Natural killer cell treated with Interleukin-12 subunit alpha and Interleukin-12 subunit beta and Interleukin-15 and Interleukin-18, amount 100 ng/mL, for 72 hours (primary cell): ENCODE measurements around the gene COPB1. TPM values are rescaled to one million over a fixed set of nuclear protein-coding genes. Genes with fewer than 3 reads are reported as not detected.

Source experiments
- ATAC-seq, 2 donors: fragments of 150-1000 bp; cut with Tn5 transposase in 1 of 2; sonication (Bioruptor Pico), chemical (Tn5 transposase) in 1 of 2; 2 replicates each; pipeline ENCODE4 v1.10.0; 2021
- DNase-seq: peaks from one replicate; pipeline ENCODE4 v3.0.0; 2022; ENCODE audit warnings: low spot score
- H3K27ac Mint-ChIP-seq, 2 donors: 1 replicate in 1 of 2; 2 replicates in 1 of 2; pipeline ENCODE4 v1.8.0; 2022; ENCODE audit warnings: mixed read lengths in 2 of 2, mild to moderate bottlenecking in 1 of 2, moderate library complexity in 1 of 2
- H3K27me3 Mint-ChIP-seq, 2 donors: 1 replicate in 1 of 2; 2 replicates in 1 of 2; pipeline ENCODE4 v1.8.0; 2022; ENCODE audit warnings: mixed read lengths in 2 of 2
- H3K36me3 Mint-ChIP-seq: one replicate; pipeline ENCODE4 v1.8.0; 2022; ENCODE audit warnings: mixed read lengths
- H3K4me1 Mint-ChIP-seq, 2 donors: 1 replicate in 1 of 2; 2 replicates in 1 of 2; pipeline ENCODE4 v1.8.0; 2022; ENCODE audit warnings: low read depth in 2 of 2, mixed read lengths in 2 of 2, mild to moderate bottlenecking in 1 of 2
- H3K4me3 Mint-ChIP-seq: one replicate; pipeline ENCODE4 v1.8.0; 2022; ENCODE audit warnings: mixed read lengths
- H3K9me3 Mint-ChIP-seq: 2 replicates; pipeline ENCODE4 v1.8.0; 2022; ENCODE audit warnings: mixed read lengths
- total RNA-seq, 2 donors: library from RNA; stranded (reverse); gene quantifications; one replicate each; pipeline ENCODE4 v1.2.3, GENCODE V29; 2022

Gene COPB1
- total RNA-seq, 2 donors from 2014 or later, result 88.4 to 107 TPM

DNA sequence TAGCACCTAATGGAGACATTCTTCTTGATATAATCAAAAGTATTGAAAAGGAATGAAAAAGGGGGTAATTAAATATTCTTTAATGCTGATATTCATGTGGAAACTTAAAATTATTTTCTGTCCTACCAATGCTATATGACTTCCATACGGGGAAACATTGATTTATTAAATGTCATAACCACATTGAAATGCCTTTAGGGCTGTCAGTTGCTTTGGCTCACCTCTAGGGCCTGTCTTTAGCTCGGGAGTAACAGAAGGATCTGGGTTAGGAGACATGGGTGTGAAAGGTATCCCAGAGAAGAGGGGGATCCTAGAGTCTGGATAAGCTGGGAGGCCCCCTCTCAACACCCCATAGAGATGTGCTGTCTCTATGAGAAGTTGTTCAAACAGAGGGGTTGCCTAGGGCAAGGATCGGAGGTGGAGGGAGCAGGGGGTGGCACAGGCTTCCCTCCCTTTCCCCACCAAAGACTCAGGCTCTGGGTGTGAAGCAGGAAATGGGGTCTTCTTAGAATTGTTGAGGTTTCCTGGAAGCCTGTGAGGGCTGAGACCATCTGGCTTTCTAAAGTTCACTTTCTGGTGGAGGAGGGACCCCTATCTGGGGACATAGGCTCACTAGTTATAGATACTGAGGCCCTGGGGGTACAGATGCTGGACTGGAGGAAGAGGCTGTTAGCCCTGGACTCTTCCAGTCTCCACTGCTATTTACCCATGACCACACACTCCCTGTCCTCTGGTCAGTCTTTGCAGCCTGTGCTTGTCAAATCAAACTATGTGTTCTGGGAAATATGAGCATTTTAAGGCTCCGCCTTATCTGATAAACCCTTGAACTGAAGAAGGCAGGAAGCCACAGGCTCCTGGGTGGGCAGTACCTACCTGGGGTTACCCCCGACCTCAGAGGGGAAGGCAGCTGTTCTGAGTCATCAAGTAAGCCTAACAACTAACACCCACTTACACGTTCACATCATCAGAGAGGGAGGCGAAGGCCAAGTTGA lies 84.8 kb downstream of the COPB1 start:
- no peaks in the 10 kb centered on the region for H3K36me3 Mint-ChIP-seq

GRCh38 chr11:14413307-14414069 lies 86.1 kb downstream of the COPB1 start:
- H3K36me3 Mint-ChIP-seq, result no peaks in the 10 kb centered on the region
- peak overlapping the region; percentile 97 to 99 for H3K27ac Mint-ChIP-seq
- H3K4me3 Mint-ChIP-seq, result peak overlapping the region; percentile 38
- H3K9me3 Mint-ChIP-seq, result no peaks in the 10 kb centered on the region
- H3K27me3 Mint-ChIP-seq, result no peaks in the 10 kb centered on the region
- no peak for ATAC-seq
- H3K4me1 Mint-ChIP-seq, result peaks cover 64 to 67% of the 10 kb centered on the region in 2 donors
- DNase-seq, result peak; percentile 76

More for the DNA sequence above, 84.8 kb downstream of the COPB1 start:
- DNase-seq, result peak; percentile 93
- Mint-ChIP-seq H3K27ac (peak overlapping the region; percentile 97 to 99), H3K9me3 (no peaks in the 10 kb centered on the region), H3K4me3 (peak overlapping the region; percentile 83), H3K4me1 (peaks cover 68 to 72% of the 10 kb centered on the region in 2 donors), H3K27me3 (no peaks in the 10 kb centered on the region)
- peak; percentile 95 to 97 for ATAC-seq

DNA sequence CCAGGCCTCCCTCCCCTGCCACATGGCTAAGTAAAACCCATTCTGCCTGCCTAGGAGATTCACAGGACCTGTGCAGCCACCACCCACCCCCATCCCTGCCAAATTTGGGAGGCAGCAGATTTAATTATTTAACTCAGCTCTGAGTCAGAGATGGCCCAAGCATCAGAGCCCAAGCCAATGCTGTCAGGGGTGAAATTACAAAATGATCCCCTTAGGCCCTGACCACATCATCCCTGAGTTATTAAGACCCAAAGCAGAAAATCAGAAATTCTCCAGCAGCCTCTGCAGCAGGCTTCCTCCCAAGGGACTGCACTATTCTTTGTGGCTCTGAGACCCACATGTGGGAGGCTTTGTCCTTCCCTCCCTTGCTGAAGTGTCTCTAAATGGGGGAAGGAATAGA lies 87.8 kb downstream of the COPB1 start:
- no peak for ATAC-seq
- no peaks in the 10 kb centered on the region for H3K36me3 Mint-ChIP-seq
- H3K4me1 Mint-ChIP-seq, result peaks cover 53 to 55% of the 10 kb centered on the region in 2 donors
- peak overlapping the region; percentile 97 to 99 for H3K27ac Mint-ChIP-seq
- no peak overlapping the region for H3K4me3 Mint-ChIP-seq
- no peaks in the 10 kb centered on the region for H3K27me3 Mint-ChIP-seq
- no peak for DNase-seq
- no peaks in the 10 kb centered on the region for H3K9me3 Mint-ChIP-seq

DNA sequence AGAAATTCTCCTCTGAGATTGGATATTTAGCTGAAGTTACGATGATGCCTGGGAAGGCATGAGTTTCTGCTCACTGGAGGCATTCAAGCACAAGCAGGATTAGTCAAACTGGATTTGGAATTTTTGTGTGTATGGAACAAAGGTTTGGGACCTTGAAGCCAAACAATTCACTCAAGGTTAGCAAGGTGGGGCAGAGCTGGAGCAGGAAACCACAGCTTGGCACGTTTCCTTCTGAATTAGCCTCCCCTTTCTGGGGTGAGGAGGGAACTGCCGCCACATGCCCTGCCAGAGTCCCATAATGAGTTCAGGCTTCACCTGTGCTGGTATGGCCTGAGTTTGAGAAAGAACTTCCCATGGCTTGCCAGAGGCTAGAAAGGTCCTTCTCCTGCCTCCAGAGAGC lies 89.7 kb downstream of the COPB1 start:
- no peak for ATAC-seq
- DNase-seq, result no peak
- Mint-ChIP-seq H3K36me3 (no peaks in the 10 kb centered on the region), H3K4me3 (no peak overlapping the region), H3K4me1 (peaks cover 39 to 45% of the 10 kb centered on the region in 2 donors), H3K27ac (peak overlapping the region in 1 of 2 donors; percentile 39), H3K9me3 (no peaks in the 10 kb centered on the region), H3K27me3 (no peaks in the 10 kb centered on the region)

GRCh38 chr11:14408612-14409011 lies 91.0 kb downstream of the COPB1 start:
- Mint-ChIP-seq H3K27me3 (no peaks in the 10 kb centered on the region), H3K27ac (no peak overlapping the region), H3K9me3 (no peaks in the 10 kb centered on the region), H3K36me3 (no peaks in the 10 kb centered on the region), H3K4me1 (peaks cover 27 to 33% of the 10 kb centered on the region in 2 donors), H3K4me3 (no peak overlapping the region)
- no peak for ATAC-seq
- DNase-seq, result no peak

Other genes with a start within 250 kb of the COPB1 start
- 100 to 1,000 TPM in 1 of 2 donors, 10 to 100 TPM in 1; 97.3 to 141 TPM for gene RRAS2, start 140.6 kb downstream of the COPB1 start, total RNA-seq
- gene PSMA1, start 20.6 kb upstream of the COPB1 start, total RNA-seq, result 100 to 1,000 TPM; 219 to 259 TPM
- 10 to 100 TPM; 17.7 to 56.8 TPM for gene PDE3B, start 144.0 kb upstream of the COPB1 start, total RNA-seq